ENCODE data around the gene CYP3A4.
"Not testable (repeated sequence)": the region's sequence is repeated elsewhere in the genome, so short reads cannot be mapped to it uniquely, and the experiment has no call there.

Gene CYP3A4

GRCh38 chr7:99752356-99752755 is 31.6 kb downstream of the CYP3A4 start:
- DNase-seq (ENCODE audit: low read depth): no peak

DNA sequence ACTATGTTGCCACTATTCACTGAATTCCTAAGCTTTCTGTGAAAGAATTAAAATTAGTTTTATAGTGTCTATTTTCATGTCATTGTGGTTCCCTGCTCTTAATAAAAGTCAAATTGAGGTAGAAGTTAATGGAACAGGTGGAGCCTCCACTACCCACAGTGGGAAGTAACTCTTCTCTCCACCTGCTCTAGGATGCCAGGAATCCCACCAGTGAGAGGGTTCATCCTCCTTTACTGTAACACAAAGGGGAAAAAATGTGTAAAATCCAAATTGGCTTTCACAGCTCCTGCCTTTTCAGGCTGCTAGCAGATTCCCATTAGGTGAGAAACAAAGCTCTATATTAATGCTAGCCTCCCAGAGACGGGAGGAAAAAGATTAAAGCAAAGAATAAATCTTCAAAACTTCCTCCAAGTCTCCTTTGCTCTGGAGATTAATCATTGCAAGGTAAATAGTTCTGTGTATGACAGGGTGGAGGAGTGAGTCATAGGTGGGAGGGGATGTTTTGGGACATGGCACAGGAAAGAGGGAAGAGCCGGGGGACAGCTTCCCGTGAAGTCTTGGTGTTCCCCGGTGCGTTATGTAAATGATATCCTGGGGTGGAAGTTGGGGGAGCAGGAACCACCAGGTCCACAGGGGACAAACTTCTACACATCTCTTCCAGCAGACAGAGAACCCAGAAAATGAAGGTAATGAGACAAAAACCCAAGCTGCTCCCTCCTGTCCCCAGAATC is 32.5 kb downstream of the CYP3A4 start:
- DNase-seq (ENCODE audit: low read depth): not testable (repeated sequence)

DNA sequence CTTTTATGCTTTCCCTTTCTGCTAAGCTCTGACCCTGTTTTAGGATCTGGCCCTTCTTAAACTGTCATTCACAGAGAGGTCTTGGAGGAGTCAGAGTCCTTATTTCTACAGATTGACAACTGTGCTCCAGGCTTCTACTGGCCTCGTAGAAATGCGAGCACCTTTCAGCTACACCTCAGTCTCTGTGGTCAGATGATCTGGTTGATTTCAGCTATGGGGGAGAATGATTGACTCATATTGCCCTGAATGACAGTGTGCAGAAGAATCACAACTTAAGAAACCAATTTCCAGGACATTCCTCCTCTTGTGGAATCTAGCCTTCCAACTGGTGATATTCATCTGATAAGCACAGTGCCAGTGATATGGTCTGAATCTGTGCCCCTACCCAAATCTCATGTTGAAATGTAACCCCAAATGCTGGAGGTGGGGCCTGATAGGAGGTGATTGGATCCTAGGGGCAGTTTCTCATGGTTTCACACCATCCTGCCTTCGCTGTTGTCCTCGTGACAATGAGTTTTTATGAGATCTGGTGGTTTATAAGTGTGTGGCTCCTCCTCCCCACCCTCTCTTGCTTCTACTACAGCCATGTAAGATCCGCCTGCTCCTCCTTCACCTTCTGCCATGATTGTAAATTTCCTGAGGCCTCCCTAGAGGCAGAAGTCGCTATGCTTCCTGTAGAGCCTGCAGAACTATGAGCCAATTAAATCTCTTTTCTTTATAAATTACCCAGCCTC is 35.0 kb downstream of the CYP3A4 start:
- DNase-seq (ENCODE audit: low read depth): no peak

GRCh38 chr7:99746915-99747314 is 37.1 kb downstream of the CYP3A4 start:
- DNase-seq (ENCODE audit: low read depth): not testable (repeated sequence)

- DNase-seq (ENCODE audit: low read depth): not testable (repeated sequence)
Observed at GRCh38 chr7:99745395-99745794, 38.6 kb downstream of the CYP3A4 start.

- no peak for DNase-seq (ENCODE audit: low read depth)
Observed at GRCh38 chr7:99742737-99743394, 41.1 kb downstream of the CYP3A4 start.

DNA sequence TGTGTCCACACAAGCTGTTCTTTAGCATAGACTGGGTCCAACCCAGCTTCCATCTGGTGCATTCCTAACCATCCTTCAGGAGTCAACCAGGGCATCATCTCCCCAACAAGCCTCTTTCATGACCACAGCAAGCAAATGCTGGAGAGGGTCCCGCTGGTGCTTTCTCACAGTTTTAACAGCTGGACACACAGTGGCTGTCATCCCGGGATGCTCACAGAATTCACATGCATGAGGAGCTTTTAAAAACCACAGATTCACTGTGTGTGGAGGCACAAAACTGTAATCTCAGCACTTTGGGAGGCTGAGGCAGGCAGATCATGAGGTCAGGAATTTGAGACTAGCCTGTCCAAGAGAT is 42.6 kb downstream of the CYP3A4 start:
- no peak for DNase-seq (ENCODE audit: low read depth)

DNA sequence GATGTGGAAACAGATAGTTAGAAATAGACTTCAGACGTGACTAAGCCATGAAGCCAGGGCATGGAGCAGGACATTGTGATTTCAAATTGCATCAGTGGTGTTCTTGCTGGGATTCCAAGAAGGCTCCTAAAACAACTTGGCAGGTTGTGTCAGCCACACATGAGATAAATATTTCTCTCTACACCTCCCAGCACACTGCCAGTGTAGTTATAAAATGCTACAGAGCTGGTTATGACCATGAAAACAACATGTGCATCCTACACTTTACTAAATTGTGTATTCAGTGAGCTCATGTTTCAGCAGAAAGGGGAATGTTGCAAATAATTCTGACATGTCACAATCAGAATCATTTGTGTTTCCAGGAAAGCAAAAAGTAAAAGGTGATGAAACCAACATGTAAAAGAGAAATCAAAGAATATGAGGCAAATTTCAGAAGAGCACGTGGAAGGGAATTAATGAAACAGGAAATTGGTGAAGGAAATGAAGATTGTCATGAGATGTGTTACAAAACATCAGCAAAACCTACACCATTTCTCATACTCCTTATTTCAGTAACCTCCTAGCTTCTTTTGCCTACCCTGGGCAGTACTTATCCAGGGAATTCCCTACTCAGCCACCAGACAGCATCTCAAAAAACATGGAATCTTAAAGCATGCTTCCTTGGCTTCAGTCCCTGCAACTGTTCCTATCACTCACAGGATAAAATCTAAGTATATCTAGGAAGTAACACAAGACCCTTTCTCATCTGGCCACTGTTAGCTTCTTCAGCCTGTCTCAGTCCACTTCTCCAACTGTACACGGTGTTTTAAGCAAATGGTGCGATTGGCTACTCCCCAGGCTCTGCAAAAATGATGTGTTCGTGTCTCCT is 43.2 kb downstream of the CYP3A4 start:
- DNase-seq (ENCODE audit: low read depth): no peak

DNA sequence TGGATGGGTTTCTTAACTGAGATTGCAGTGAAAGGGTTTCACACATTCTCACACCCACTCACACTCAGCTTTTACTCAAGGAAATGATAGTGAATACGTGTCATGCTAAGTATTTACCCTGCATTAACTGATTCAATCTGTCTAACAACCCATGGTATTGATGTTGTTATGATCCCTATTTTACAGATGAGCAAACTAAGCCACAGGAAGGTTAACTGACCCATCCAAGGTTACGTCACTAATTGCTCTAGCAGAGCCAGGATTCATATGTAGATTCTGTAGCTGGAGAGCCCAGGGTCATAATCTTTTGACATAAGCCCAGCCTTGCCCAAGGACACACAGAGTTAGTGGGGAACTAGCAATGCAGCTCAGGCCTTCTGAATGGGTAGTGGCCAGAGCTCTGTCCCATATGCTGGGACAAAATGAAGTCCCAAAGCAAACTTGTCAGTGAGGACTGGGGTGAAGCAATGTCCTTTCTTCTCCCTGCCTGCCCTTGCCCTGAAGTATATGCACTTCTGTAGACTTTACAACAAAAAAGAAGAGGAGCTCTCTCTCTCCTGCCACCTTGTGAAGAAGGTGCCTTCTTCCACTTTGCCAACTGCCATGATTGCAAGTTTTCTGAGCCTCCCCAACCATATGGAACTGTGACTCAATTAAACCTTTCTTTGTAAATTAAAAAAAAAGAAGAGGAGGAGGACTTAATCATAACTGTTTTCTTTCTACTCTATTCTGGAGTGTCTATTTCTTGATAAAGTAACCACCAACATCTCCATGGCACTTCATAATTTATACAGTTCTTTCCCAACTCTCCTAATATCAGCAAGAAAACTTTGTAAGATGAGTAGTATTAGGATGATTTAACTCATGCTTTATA is 44.0 kb downstream of the CYP3A4 start:
- no peak for DNase-seq (ENCODE audit: low read depth)

DNA sequence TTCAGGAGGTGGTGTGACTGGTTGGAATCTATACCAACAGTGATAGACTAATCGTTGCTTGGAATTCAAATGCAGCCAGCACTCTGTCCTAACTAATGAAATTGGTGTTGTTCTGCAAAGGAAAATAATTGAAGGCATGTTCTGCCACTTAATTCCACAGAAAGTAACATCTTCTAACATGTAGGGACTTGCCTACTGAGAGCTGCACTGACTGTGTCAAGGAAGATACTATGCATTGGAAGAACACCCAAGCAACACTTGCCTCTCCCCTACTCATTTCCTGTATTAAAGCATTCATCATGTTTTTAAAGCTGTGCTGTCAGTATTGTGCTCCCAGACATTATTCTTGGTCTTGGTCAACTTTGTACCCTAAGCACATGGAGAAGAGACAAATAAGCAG is 46.3 kb downstream of the CYP3A4 start:
- DNase-seq (ENCODE audit: low read depth): no peak

DNA sequence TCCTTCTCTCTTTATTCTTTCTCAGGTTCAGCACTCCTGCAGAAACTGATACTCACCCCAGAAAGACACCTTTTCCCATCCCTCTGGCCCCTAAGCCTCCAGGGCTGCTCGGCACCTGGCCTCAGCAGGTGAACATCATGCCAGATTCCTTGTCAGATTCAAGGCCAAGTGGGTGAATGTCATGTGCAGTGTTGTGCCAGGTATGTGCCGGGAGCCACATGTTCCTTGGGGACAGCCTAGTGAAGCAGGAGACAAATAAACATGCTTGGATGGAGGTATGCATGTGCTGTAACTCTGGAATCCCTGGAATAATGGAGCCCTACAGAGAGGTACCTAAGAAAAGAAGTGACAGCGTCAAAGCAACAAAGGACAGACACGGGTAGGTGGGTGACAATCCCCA is 47.3 kb downstream of the CYP3A4 start:
- DNase-seq (ENCODE audit: low read depth): not testable (repeated sequence)

DNA sequence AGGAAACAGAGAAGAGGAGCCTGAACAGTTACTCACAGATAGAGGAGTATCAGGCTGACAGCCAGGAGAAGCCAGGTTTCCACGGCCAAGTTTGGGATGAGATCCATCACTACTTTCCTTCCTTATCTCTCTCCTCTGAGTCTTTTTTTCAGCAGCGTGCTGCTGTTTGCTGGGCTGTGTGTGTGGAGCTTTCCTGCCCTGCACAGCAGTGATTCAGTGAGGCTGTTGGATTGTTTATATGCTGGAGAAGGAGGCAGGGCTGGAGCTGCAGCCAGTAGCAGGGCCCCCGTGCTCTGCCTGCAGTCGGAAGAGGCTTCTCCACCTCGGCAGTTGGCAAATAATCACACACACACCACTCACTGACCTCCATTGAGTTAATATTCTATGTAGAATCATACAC is 49.0 kb downstream of the CYP3A4 start, which contains the start of gene CYP3A7:
Gene CYP3A7, minus strand, starts transcription at position 210 of the 400 bp plus-strand sequence. Its CDS starts 103 bp downstream, at position 107.
- DNase-seq (ENCODE audit: low read depth): no peak

DNA sequence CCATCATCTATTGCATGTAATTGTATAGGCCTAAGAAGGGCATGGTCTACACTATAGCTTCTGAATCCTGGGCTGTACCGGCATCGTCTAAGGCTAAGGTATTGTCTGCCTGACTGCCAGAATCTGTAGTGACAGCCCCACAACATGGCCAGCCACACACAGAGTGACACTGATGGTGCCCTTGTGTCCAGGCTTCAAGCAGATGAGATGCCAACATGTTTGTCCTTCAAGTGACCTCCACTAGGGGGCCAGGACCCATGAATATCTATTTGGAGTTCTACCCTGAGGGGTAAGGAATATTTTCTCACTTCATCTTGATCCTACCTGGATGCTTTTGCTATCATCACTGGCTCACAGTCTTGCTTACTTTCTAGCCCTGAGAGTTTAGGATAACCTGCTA is 50.5 kb downstream of the CYP3A4 start:
- no peak for DNase-seq (ENCODE audit: low read depth)

DNA sequence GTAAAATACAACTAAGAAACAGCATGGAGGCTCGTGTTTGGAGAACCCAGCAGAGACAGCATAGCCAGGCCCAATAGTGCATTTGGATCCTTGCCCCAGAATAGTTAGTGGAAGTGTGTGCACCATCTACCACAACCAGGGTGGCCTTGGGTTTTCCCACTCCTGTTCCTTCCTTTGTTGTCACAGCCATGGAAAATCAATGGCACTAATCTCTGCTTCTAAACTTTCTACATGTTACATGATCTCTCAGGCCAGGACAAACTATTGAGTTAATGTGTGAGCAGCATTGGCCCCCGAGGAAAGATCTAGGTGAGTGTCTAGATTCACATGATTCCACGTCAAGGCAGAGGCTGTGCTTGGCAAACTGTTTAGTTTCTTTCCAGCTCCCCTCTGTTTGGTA is 51.0 kb downstream of the CYP3A4 start:
- DNase-seq (ENCODE audit: low read depth): no peak

- no peak for DNase-seq (ENCODE audit: low read depth)
Observed at GRCh38 chr7:99731638-99732374, 52.2 kb downstream of the CYP3A4 start.

- DNase-seq (ENCODE audit: low read depth): no peak
Observed at GRCh38 chr7:99730992-99731391, 53.0 kb downstream of the CYP3A4 start.

DNA sequence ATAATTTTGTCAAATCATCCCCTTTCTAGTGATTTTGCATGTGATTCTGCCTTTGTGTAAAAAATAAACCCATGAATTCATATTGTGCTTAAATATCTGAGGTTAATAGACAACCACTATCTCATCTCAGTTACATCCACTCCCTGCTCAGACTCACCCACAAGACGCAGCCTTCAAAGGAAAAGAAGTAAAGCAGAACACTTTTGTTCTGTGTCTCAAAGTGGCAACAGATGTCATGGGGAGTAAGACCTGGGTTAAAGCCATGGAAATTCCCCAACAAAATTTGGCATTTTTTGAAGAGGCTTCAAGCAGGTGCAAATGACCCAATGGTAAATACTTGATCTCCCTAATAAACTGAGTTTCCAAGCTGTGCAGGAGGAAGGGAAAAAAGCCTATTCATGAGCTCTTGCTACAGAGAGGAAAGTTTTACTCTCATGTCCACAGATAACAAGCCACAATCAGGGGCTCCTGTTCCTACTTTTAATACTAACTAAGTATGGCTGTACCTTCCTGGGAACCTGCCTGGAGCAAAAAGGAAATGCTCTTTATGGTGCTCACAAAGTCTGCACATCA is 53.7 kb downstream of the CYP3A4 start:
- no peak for DNase-seq (ENCODE audit: low read depth)

DNA sequence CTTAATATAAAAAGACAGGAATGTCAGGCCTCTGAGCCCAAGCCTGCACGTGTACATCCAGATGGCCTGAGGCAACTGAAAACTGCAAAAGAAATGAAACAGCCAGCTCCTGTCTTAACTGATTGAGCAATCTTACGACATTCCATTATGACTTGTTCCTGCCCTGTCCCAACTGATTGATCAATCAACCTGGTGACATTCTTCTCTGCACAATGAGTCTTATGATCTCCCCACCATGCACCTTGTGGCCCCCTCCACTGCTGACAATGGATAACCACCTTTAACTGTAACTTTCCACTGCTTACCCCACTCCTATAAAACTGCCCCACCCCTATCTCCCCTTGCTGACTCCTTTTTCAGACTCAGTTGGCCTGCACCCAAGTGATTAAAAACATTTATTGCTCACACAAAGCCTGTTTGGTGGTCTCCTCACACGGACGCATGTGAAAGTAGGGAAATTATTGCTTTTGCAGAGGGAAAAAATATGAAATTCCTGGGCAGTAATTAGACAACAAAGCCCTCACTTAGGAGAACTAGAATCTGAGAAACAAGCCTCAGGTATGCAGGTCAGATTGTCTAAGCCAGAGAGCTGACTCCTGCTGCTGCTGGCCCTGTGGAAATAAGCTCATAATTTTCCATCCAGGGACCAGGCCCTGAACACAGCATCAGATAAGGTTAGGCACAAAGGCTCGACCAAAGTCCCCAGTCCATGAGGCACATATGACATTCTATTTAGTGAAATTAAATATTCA is 54.3 kb downstream of the CYP3A4 start:
- no peak for DNase-seq (ENCODE audit: low read depth)

DNA sequence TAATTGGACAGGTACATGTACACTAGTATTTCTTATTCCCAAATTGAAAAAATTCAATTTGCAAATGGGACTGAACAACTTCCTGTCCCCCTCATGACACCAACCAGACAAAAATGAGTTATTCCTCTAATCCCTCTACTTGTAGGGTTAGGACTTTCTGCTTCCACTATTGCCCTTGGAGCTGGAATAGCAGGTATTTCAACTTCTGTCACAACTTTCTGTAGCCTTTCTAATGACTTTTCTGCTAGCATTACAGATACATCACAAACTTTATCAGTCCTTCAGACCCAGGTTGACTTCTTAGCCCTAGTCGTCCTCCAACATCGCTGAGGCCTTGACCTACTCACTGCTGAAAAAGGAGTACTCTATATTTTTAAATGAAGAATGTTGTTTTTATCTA is 55.4 kb downstream of the CYP3A4 start:
- DNase-seq (ENCODE audit: low read depth): no peak

All from stimulated activated CD8-positive, alpha-beta memory T cell treated with anti-CD3 and anti-CD28 coated beads, Interleukin-12 subunit alpha, Interleukin-12 subunit beta, amount 100 ng/mL, for 1 hour (primary cell).